ENCODE results near the gene PHB1.
"Not testable (repeated sequence)": the region's sequence is repeated elsewhere in the genome, so short reads cannot be mapped to it uniquely, and the experiment has no call there.

PHB1 gene

GRCh38 chr17:49404906-49405305 is 9.8 kb downstream of the PHB1 start:
- DNase-seq (ENCODE audit: low read depth in 3 of 3): no peak

DNA sequence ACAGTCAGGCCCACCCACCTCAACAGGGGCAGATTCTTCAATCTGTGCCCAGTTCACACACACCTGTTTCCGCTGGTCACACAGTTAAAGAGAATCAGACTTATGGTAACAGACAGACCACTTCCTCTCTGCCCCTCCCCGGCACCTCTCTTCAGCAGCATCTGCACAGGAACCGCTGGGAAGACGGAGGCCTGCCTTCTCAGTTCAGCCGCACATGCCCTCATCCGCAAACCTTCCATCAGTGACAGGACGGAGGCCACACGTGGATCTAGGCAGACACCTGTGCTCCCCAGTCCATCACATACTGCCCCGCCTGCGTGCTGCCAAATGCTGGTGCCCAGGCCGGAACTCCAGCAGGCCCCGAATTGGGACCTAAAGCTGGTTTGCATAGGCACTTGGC is 10.3 kb downstream of the PHB1 start:
- no peak for DNase-seq (ENCODE audit: low read depth in 3 of 3)

GRCh38 chr17:49403514-49404289 is 11.0 kb downstream of the PHB1 start:
- DNase-seq (ENCODE audit: low read depth in 3 of 3): no peak

GRCh38 chr17:49402706-49403105 is 12.0 kb downstream of the PHB1 start:
- no peak for DNase-seq (ENCODE audit: low read depth in 3 of 3)

GRCh38 chr17:49401971-49402611 is 12.6 kb downstream of the PHB1 start:
- no peak for DNase-seq (ENCODE audit: low read depth in 3 of 3)

DNA sequence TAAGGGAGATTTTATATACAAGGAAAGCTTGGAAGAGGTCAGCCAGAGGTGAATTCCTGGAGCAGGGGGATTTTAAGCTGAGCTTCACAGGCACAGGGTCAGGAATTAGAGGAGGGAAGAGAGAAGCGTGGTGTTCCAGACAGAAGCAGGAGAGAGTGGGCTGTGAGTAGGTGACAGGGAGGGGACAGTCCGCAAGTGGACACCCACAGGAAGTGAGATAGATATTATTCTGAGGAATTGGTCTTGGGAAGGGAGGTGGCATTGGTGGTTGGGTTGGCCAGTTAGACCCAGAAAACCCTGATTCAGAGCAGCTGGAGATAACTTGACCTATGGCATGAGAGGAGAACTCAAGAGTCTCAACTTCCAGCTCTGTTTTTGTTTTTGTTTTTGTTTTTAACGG is 14.7 kb downstream of the PHB1 start:
- no peak for DNase-seq (ENCODE audit: low read depth in 3 of 3)

- DNase-seq (ENCODE audit: low read depth in 3 of 3): no peak
Measured at GRCh38 chr17:49397586-49397985, 17.1 kb downstream of the PHB1 start.

GRCh38 chr17:49393491-49394255 is 21.0 kb downstream of the PHB1 start:
- DNase-seq (ENCODE audit: low read depth in 3 of 3): no peak

- no peak for DNase-seq (ENCODE audit: low read depth in 3 of 3)
Measured at GRCh38 chr17:49390548-49391324, 23.9 kb downstream of the PHB1 start.

DNA sequence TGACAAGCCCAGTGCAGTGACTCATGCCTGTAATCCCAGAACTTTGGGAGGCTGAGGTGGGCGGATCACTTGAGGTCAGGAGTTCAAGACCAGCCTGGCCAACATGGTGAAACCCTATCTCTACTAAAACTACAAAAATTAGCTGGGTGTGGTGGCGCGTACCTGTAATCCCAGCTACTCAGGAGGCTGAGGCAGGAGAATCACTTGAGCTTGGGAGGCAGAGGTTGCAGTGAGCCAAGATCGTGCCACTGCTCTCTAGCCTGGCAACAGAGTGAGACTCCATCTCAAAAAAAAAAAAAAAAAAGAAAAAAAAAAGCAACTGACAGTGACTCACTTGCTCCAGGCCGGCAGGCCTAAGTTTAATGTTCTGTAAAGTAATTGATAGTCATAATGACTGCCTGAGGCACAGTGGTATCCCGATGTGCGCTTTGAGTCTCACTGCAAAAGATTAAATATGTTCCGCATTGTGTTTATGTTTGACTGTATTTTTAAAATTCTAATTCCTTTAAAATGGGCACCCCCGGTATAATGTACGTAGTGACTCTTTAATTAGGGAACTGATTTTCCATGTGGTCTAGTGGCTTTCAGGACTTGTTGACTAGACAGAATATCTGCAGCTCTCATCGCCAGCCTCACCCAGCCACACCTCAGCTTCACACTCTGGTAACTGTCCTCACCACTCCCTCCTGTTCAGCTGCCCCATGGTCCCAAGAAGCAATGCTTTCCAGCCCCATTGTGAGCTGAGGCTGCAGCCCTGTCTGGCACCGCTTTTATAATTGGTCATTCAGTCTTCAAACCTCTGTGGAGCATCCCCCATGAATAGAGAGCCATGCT is 25.0 kb downstream of the PHB1 start:
- not testable (repeated sequence) for DNase-seq (ENCODE audit: low read depth in 3 of 3)

DNA sequence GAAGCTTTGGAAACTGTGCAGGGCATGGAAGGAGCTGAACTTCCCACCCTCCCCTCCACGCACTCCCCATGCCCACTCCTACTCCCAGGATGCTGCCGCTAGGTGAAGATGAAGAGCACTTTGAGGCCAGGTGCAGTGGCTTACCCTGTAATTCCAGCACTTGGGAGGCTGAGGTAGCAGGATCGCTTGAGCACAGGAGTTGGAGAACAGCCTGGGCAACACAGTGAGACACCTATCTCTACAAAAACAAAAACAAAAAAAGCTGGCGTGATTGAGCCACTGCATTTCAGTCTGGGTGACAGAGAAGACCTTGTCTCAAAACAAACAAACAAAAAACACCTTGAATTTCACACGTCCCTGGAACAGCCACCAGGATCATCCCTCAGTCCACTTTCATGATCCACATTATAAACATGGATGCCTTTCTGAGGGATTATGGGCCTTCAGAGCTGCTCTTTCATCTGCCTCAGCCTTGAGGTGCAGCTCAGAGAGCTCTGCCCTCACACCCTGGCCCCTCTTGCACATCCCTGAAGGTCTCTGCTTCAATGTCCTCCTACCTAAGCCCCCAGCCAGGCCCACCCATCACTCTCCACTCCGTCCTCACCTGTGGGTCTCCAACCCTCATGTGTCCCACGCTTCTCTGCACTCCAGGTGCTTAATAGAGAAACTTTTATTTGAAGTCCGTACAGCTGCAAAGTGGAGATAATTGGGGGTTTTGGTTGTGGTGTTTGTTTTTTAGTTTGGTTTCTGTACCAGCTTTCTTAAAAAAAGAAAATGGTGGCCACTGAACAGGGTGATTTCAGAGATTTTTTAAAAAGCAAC is 25.8 kb downstream of the PHB1 start:
- DNase-seq (ENCODE audit: low read depth in 3 of 3): no peak

GRCh38 chr17:49388290-49388640 is 26.4 kb downstream of the PHB1 start:
- no peak for DNase-seq (ENCODE audit: low read depth in 3 of 3)

- no peak for DNase-seq (ENCODE audit: low read depth in 3 of 3)
Measured at GRCh38 chr17:49387498-49388289, 27.0 kb downstream of the PHB1 start.

- DNase-seq (ENCODE audit: low read depth in 3 of 3): no peak
Measured at GRCh38 chr17:49386373-49386772, 28.3 kb downstream of the PHB1 start.

GRCh38 chr17:49384951-49385350 is 29.7 kb downstream of the PHB1 start:
- no peak for DNase-seq (ENCODE audit: low read depth in 3 of 3)

GRCh38 chr17:49383060-49383459 is 31.6 kb downstream of the PHB1 start:
- DNase-seq (ENCODE audit: low read depth in 3 of 3): no peak

DNA sequence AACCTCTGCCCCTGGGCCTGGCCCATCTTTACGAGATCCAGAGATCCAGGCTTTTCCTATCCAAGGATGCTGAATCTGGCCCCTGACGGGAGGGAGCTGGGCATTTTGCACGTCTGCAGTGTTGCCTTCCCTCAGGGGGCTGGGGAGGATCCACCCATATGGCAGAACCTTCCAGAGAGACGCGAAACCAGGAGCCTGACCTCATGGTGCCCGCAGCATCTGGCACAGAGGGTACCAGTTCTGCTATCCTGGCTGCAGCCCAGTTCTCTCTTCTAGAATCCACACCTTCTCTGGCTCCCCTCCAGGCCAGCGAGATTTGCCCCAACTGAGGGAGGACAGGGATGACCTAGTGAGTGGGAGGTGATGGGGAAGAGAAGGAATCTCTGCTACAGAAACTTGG is 32.1 kb downstream of the PHB1 start:
- no peak for DNase-seq (ENCODE audit: low read depth in 3 of 3)

GRCh38 chr17:49381793-49382192 is 32.9 kb downstream of the PHB1 start:
- no peak for DNase-seq (ENCODE audit: low read depth in 3 of 3)

DNA sequence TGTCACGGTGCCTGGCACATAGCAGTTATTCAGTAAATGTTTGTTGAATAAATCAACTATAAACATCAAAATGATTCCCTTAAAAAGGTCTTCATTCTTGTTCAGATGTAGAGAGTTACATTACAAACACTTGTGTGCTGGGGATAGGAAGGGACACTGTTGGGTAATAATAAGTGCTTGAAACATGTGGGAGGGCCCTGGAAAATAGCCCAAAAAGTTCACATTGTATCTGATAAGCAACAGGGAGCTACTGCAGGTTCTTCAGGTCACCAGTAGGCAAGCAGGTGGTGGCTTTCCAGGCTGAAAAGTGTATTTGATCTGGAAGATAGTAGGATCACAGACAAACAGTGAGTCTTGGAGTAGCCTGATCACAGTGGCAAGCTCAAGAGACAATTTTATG is 33.6 kb downstream of the PHB1 start:
- DNase-seq (ENCODE audit: low read depth in 3 of 3): no peak

Measured in stimulated activated CD4-positive, alpha-beta T cell treated with anti-CD3 and anti-CD28 coated beads, TNF-alpha, amount 100 ng/mL, for 24 hours (primary cell).